Body of pancreas (tissue), 4 donors: ENCODE measurements around the gene SLC6A13. TPM values are rescaled to one million over a fixed set of nuclear protein-coding genes. Genes with fewer than 3 reads are reported as not detected.

Experiments
- ATAC-seq: fragments of 150-250 bp; one replicate; pipeline ENCODE4 v1.9.1; 2016
- DNase-seq, 4 donors: peaks; one replicate each; pipeline ENCODE4 v3.0.0-alpha.2; 2019
- H3K27ac ChIP-seq, 4 donors: fragments of 200-600 bp; sonication (generic); 1 replicate in 3 of 4; 2 replicates in 1 of 4; pipeline versions ENCODE4 v1.5.1 to v1.6.1; 2016 to 2019; ENCODE audit warnings: mild to moderate bottlenecking in 1 of 4, mixed read lengths in 1 of 4, moderate library complexity in 1 of 4
- H3K27me3 ChIP-seq, 2 donors: fragments of 200-600 bp; sonication (generic); one replicate each; pipeline ENCODE4 v1.6.0; 2016; ENCODE audit warnings: mild to moderate bottlenecking in 1 of 2
- H3K36me3 ChIP-seq, 2 donors: fragments of 200-600 bp; sonication (generic); replicated peaks in 1 of 2; 2 replicates each; pipeline ENCODE4 v1.5.1; 2016; ENCODE audit warnings: low read depth in 2 of 2; ENCODE audit not compliant: insufficient read depth in 1 of 2
- H3K4me1 ChIP-seq: fragments of 200-600 bp; sonication (generic); one replicate; pipeline ENCODE4 v1.6.0; 2016
- H3K4me3 ChIP-seq, 2 donors: fragments of 200-600 bp; sonication (generic); 1 replicate in 1 of 2; 2 replicates in 1 of 2; pipeline ENCODE4 v1.5.1; 2016 to 2019
- H3K9me3 ChIP-seq, 3 donors: fragments of 200-600 bp; sonication (generic); 1 replicate in 2 of 3; 2 replicates in 1 of 3; pipeline ENCODE4 v1.5.1; 2016
- POLR2A ChIP-seq, 3 donors: fragments of 450-650 bp; IDR thresholded peaks; one replicate each; pipeline ENCODE4 v1.6.1; 2016; ENCODE audit warnings: antibody characterized with exemption in 3 of 3, mild to moderate bottlenecking in 2 of 3
- WGBS, 2 donors: methylation state at CpG; one replicate each; pipeline ENCODE4 v1.1.5; 2017; 5-methylcytosine and 5-hydroxymethylcytosine counted together
- intact Hi-C: fragments of 100-400 bp; cut with DNase I; formaldehyde crosslinking; loops from one replicate; pipeline ENCODE4 v1.15.1; 2023
- total RNA-seq, 2 donors: library from RNA; depleted of rRNA; stranded (reverse); fragments of >200 nt; gene quantifications; one replicate each; pipeline ENCODE4 v1.1.0, GENCODE V29; 2016
- TF ChIP-seq, protein P1 (sequence below), 7 experiments: fragments of 450-650 bp in 4 of 7; fragments of 200-600 bp in 3 of 7; sonication (generic) in 3 of 7; IDR thresholded peaks; one replicate each; pipeline ENCODE4 v1.5.1; 2016 to 2019; ENCODE audit warnings: antibody characterized with exemption in 7 of 7

The SLC6A13 gene
- total RNA-seq, 2 donors from 2014 or later, result not detected

DNA sequence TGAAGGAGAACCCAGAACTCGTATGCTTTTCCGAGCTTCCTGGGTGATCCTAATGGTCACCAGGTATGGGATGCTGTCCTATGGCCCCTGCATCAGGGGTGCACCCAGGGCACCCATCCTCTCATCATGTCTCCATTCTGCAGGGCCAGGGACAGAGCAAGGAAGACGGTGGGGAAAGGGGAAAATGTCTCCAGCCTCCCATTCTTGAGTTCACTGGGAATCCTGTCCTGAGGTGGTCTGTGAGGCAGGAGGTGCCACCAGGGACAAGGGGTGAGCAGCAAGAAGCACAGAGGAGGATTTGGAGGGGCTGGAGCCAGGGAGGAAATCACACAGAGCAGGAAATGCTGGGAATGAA, 33.8 kb downstream of the SLC6A13 start:
- Histone ChIP-seq H3K4me3 (no peak overlapping the region), H3K9me3 (no peaks in the 10 kb centered on the region), H3K27me3 (no peaks in the 10 kb centered on the region), H3K27ac (no peak overlapping the region), H3K4me1 (no peaks in the 10 kb centered on the region), H3K36me3 (no peaks in the 10 kb centered on the region)
- TF ChIP-seq, protein P1, sequence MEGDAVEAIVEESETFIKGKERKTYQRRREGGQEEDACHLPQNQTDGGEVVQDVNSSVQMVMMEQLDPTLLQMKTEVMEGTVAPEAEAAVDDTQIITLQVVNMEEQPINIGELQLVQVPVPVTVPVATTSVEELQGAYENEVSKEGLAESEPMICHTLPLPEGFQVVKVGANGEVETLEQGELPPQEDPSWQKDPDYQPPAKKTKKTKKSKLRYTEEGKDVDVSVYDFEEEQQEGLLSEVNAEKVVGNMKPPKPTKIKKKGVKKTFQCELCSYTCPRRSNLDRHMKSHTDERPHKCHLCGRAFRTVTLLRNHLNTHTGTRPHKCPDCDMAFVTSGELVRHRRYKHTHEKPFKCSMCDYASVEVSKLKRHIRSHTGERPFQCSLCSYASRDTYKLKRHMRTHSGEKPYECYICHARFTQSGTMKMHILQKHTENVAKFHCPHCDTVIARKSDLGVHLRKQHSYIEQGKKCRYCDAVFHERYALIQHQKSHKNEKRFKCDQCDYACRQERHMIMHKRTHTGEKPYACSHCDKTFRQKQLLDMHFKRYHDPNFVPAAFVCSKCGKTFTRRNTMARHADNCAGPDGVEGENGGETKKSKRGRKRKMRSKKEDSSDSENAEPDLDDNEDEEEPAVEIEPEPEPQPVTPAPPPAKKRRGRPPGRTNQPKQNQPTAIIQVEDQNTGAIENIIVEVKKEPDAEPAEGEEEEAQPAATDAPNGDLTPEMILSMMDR (IDR thresholded peaks at IDR 0.05), result no peak
- TF ChIP-seq POLR2A (IDR thresholded peaks at IDR 0.05), result no peak
- ATAC-seq (no peak), DNase-seq (no peak)
- intact Hi-C loops, result no loop called here
- WGBS, 2 donors, result 61 to 65% methylated on average over 3 of the region's 3 CpGs

DNA sequence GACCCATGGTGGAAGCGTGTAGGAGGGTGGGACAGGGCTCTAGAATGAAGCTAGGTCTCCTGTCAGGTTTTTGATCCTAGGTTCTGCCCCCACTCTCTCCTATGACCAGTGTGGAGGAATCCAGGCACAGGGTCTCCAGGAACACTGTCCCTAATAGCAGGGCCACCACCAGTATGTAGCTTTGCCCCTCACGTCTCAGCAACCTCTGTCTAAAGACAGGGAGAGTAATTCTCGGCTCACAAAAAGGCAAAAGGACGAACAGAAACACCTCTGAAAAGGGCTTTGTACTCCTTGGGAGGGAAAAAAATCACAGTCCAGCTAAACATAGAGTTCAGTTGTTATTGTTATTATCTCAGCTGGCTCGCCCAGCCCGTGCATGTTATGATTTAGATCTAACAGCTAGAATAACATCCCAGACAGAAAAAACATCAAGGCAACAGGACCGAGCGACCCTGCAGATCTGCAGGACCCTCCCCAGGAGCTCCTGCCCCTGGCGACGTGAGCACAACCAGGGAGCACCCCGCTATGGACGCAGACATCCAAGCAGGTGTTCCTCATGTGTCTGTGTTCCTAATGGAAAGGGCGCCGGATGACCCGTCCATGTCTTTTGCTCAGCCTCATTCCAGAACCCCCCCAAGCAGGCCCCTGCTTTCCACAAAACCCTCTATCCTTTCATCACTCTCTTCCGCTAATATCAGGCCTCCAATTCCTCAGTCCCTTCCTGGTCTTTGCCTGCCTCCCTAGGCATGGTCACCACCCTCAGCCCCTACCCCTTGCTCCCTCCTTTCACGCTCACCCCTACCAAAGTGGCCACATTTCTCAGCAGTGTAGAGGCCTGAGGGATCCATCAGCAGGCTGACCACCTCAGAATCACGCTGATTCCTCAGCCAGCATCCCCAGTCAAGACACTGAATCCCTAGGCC, 34.5 kb downstream of the SLC6A13 start:
- DNase-seq, result no peak
- 78 to 79% methylated on average over 17 to 18 of the region's 18 CpGs for WGBS, 2 donors

DNA sequence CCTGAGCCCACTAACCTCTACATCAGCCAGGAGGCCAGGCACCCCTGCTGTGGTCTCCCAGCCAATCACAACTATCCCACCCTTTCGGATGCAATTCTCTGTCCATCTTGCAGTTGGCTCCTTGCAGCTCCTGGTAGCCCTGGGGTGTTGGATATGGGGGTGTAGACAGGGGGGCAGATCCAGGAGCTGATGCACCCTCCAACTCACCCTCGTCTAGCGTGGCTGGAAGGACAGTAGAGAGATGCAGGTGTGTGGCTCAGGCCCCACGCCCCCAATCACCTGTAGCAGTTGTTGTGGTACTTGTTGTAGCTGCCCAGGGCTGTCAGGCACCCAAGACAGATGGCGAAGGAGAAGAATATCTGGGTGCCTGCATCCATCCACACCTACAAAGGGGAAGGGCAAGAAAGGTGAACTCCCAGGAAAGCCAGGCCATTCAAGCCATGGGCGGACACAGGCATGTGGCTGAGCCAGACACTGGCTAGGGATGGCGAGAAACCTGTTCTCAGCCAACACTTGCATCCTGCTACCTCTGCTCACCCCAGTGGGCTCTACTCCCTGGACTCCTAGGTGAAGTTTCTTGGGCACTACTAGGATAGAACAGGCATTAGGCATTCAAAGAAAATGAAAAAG, 35.2 kb downstream of the SLC6A13 start:
- DNase-seq (no peak), ATAC-seq (no peak)
- Histone ChIP-seq H3K36me3 (no peaks in the 10 kb centered on the region), H3K4me1 (no peaks in the 10 kb centered on the region), H3K27me3 (no peaks in the 10 kb centered on the region), H3K27ac (no peak overlapping the region), H3K9me3 (no peaks in the 10 kb centered on the region), H3K4me3 (no peak overlapping the region)
- intact Hi-C loops, result no loop called here
- TF ChIP-seq, protein P1 (IDR thresholded peaks at IDR 0.05), result no peak
- no peak for TF ChIP-seq POLR2A (IDR thresholded peaks at IDR 0.05)
- 70 to 95% methylated on average over 3 to 7 of the region's 7 CpGs for WGBS, 2 donors

More for the DNA sequence above, 34.5 kb downstream of the SLC6A13 start:
- no peaks in the 10 kb centered on the region for H3K9me3 ChIP-seq
- no peaks in the 10 kb centered on the region for H3K4me1 ChIP-seq
- H3K27ac ChIP-seq, result no peak overlapping the region
- H3K36me3 ChIP-seq, result no peaks in the 10 kb centered on the region
- H3K27me3 ChIP-seq, result no peaks in the 10 kb centered on the region
- intact Hi-C loops, result no loop called here
- ATAC-seq, result no peak
- no peak for TF ChIP-seq POLR2A (IDR thresholded peaks at IDR 0.05)
- TF ChIP-seq, protein P1 (IDR thresholded peaks at IDR 0.05), result no peak
- H3K4me3 ChIP-seq, result no peak overlapping the region

DNA sequence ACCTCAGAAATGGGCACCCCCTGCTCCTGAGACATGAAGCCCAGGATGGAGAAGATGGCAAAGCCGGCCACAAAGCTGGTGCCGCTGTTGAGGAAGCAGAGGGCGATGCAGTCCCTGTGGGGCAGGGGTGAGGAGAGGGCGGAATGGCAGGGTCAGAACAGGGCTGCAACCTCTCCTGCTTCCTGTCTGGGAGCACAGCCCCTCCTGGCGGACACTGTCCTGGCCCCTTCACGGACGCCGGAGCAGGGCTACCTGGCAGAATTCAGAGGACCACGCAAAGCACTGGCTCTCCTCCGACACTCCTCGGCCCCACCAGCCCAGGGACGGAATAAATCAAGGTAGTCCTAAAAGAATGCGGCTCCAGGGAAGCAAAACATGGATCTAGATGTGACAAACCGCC, 36.2 kb downstream of the SLC6A13 start:
- no peak for TF ChIP-seq POLR2A (IDR thresholded peaks at IDR 0.05)
- TF ChIP-seq, protein P1 (IDR thresholded peaks at IDR 0.05), result no peak
- Histone ChIP-seq H3K27me3 (no peaks in the 10 kb centered on the region), H3K9me3 (no peaks in the 10 kb centered on the region), H3K4me1 (no peaks in the 10 kb centered on the region), H3K4me3 (no peak overlapping the region), H3K36me3 (no peaks in the 10 kb centered on the region), H3K27ac (no peak overlapping the region)
- intact Hi-C loops, result no loop called here
- no peak for ATAC-seq
- DNase-seq, result no peak
- WGBS, 2 donors, result 69 to 86% methylated on average over 14 of the region's 14 CpGs
